H9 (cell line): Measurements from ENCODE around the gene DHRS2. TPM values are rescaled to one million over a fixed set of nuclear protein-coding genes. Genes with fewer than 3 reads are reported as not detected.
"Not testable (repeated sequence)": the region's sequence is repeated elsewhere in the genome, so short reads cannot be mapped to it uniquely, and the experiment has no call there.

Source experiments
- DNase-seq: peaks from one replicate; pipeline ENCODE4 v3.0.0-alpha.2; 2017
- H2AFZ ChIP-seq: one replicate; pipeline ENCODE4 v1.6.1; 2013; ENCODE audit warnings: mild to moderate bottlenecking, low read length, control low read depth, moderate library complexity
- H2AK5ac ChIP-seq: 2 replicates; pipeline ENCODE4 v1.6.1; 2013; ENCODE audit warnings: low read length, control low read depth, mixed read lengths; ENCODE audit not compliant: insufficient read length
- H2BK120ac ChIP-seq: one replicate; pipeline ENCODE4 v1.6.1; 2013; ENCODE audit warnings: low read depth, mild to moderate bottlenecking, low read length, control low read depth, inconsistent platforms; ENCODE audit not compliant: poor library complexity, severe bottlenecking
- H2BK12ac ChIP-seq: 2 replicates; pipeline ENCODE4 v1.6.1; 2013; ENCODE audit warnings: low read length, control low read depth, mixed read lengths, low read depth; ENCODE audit not compliant: insufficient read length
- H2BK15ac ChIP-seq: 2 replicates; pipeline ENCODE4 v1.6.1; 2013; ENCODE audit warnings: low read depth, low read length, control low read depth
- H2BK20ac ChIP-seq: one replicate; pipeline ENCODE4 v1.6.1; 2013; ENCODE audit warnings: low read depth, mild to moderate bottlenecking, low read length, control low read depth, inconsistent platforms; ENCODE audit not compliant: poor library complexity, severe bottlenecking
- H2BK5ac ChIP-seq: 2 replicates; pipeline ENCODE4 v1.6.1; 2013; ENCODE audit warnings: low read length, control low read depth, mixed read lengths; ENCODE audit not compliant: insufficient read length
- H3K14ac ChIP-seq: 2 replicates; pipeline ENCODE4 v1.6.1; 2013; ENCODE audit warnings: low read length, control low read depth; ENCODE audit not compliant: insufficient read depth
- H3K18ac ChIP-seq: 2 replicates; pipeline ENCODE4 v1.6.1; 2013; ENCODE audit warnings: low read depth, mild to moderate bottlenecking, mixed read lengths, low read length, control low read depth; ENCODE audit not compliant: insufficient read length
- H3K23ac ChIP-seq: 2 replicates; pipeline ENCODE4 v1.6.1; 2013; ENCODE audit warnings: low read length, control low read depth, mixed read lengths, low read depth; ENCODE audit not compliant: insufficient read length
- H3K23me2 ChIP-seq: 2 replicates; pipeline ENCODE4 v1.6.1; 2013; ENCODE audit warnings: low read depth, mild to moderate bottlenecking, mixed read lengths, low read length, control low read depth; ENCODE audit not compliant: insufficient read length, poor library complexity, severe bottlenecking
- H3K27ac ChIP-seq: 2 replicates; pipeline ENCODE4 v1.5.1; 2013; ENCODE audit warnings: low read length, control low read depth, mixed read lengths, low read depth; ENCODE audit not compliant: insufficient read length
- H3K27me3 ChIP-seq: 2 replicates; pipeline ENCODE4 v1.6.1; 2013; ENCODE audit warnings: low read length, control low read depth, inconsistent platforms; ENCODE audit not compliant: insufficient read depth
- H3K4ac ChIP-seq: 2 replicates; pipeline ENCODE4 v1.6.1; 2013; ENCODE audit warnings: low read depth, mild to moderate bottlenecking, control low read depth, inconsistent platforms, low read length, moderate library complexity
- H3K4me1 ChIP-seq: 2 replicates; pipeline ENCODE4 v1.6.1; 2013; ENCODE audit warnings: low read length, control low read depth, inconsistent platforms; ENCODE audit not compliant: insufficient read depth
- H3K4me2 ChIP-seq: 2 replicates; pipeline ENCODE4 v1.6.1; 2013; ENCODE audit warnings: low read length, control low read depth, mixed read lengths; ENCODE audit not compliant: insufficient read length, insufficient read depth
- H3K56ac ChIP-seq: 2 replicates; pipeline ENCODE4 v1.6.1; 2013; ENCODE audit warnings: low read depth, mild to moderate bottlenecking, mixed read lengths, low read length, control low read depth; ENCODE audit not compliant: insufficient read length
- H3K79me1 ChIP-seq: 2 replicates; pipeline ENCODE4 v1.6.1; 2013; ENCODE audit warnings: low read depth, mild to moderate bottlenecking, moderate library complexity, low read length, control low read depth, inconsistent platforms; ENCODE audit not compliant: insufficient read depth, poor library complexity, severe bottlenecking
- H3K79me2 ChIP-seq: 2 replicates; pipeline ENCODE4 v1.6.1; 2013; ENCODE audit warnings: low read length, control low read depth, inconsistent platforms; ENCODE audit not compliant: insufficient read depth
- H3K9ac ChIP-seq: 2 replicates; pipeline ENCODE4 v1.6.1; 2013; ENCODE audit warnings: low read length, control low read depth, mixed read lengths; ENCODE audit not compliant: insufficient read length; ENCODE audit errors: extremely low read depth
- H3K9me3 ChIP-seq: one replicate; pipeline ENCODE4 v1.6.1; 2013; ENCODE audit warnings: low read depth, low read length, inconsistent platforms; ENCODE audit not compliant: control insufficient read depth
- H3T11ph ChIP-seq: one replicate; pipeline ENCODE4 v1.6.1; 2013; ENCODE audit warnings: mild to moderate bottlenecking, low read length, control low read depth, inconsistent platforms
- H4K20me1 ChIP-seq: one replicate; pipeline ENCODE4 v1.6.1; 2013; ENCODE audit not compliant: control insufficient read depth, insufficient read length, insufficient read depth
- H4K5ac ChIP-seq: 2 replicates; pipeline ENCODE4 v1.6.1; 2013; ENCODE audit warnings: low read depth, mild to moderate bottlenecking, mixed read lengths, low read length, control low read depth; ENCODE audit not compliant: insufficient read length
- H4K8ac ChIP-seq: replicated peaks from 2 replicates; pipeline ENCODE4 v1.6.1; 2013; ENCODE audit warnings: low read length, control low read depth, mixed read lengths, low read depth; ENCODE audit not compliant: insufficient read length
- H4K91ac ChIP-seq: 2 replicates; pipeline ENCODE4 v1.6.1; 2013; ENCODE audit warnings: low read depth, mild to moderate bottlenecking, moderate library complexity, mixed read lengths, low read length, control low read depth; ENCODE audit not compliant: insufficient read length
- H3K27ac Mint-ChIP-seq, 3 experiments: 2 replicates in 2 of 3; 3 replicates in 1 of 3; pipeline ENCODE4 v1.8.0; 2020 to 2021; ENCODE audit warnings: mixed read lengths in 3 of 3, mild to moderate bottlenecking in 1 of 3, moderate library complexity in 1 of 3
- H3K27me3 Mint-ChIP-seq: 2 replicates; pipeline ENCODE4 v1.8.0; 2021; ENCODE audit warnings: low read depth, mild to moderate bottlenecking, moderate library complexity, mixed read lengths
- H3K36me3 Mint-ChIP-seq, 3 experiments: 2 replicates in 2 of 3; 3 replicates in 1 of 3; pipeline ENCODE4 v1.8.0; 2020 to 2021; ENCODE audit warnings: low read depth in 3 of 3, mixed read lengths in 3 of 3; ENCODE audit not compliant: insufficient read depth in 1 of 3
- H3K4me1 Mint-ChIP-seq, 2 experiments: 2 replicates each; pipeline ENCODE4 v1.8.0; 2020; ENCODE audit warnings: mixed read lengths in 2 of 2
- H3K4me3 Mint-ChIP-seq, 2 experiments: 2 replicates in 1 of 2; 3 replicates in 1 of 2; pipeline ENCODE4 v1.8.0; 2020 to 2021; ENCODE audit warnings: mild to moderate bottlenecking in 2 of 2, mixed read lengths in 2 of 2, moderate library complexity in 1 of 2
- H3K9me3 Mint-ChIP-seq, 2 experiments: 2 replicates in 1 of 2; 3 replicates in 1 of 2; pipeline ENCODE4 v1.8.0; 2020; ENCODE audit warnings: mild to moderate bottlenecking in 2 of 2, mixed read lengths in 2 of 2, moderate library complexity in 1 of 2
- WGBS: extraction: QIAGEN DNeasy Blood & Tissue Kit; methylation state at CpG from one replicate; pipeline ENCODE4 v1.1.7; 2013; ENCODE audit warnings: missing lambda C conversion rate, low lambda C conversion rate, mixed read lengths; ENCODE audit not compliant: insufficient read length; ENCODE audit errors: extremely low coverage; 5-methylcytosine and 5-hydroxymethylcytosine counted together
- total RNA-seq: library from RNA; stranded (reverse); gene quantifications from 2 replicates; pipeline ENCODE4 v1.2.1, GENCODE V29; 2021
- TF ChIP-seq, protein P1 (sequence below): fragments of 200-600 bp; sonication (generic); conservative IDR thresholded peaks from 3 replicates; pipeline ENCODE4 v1.8.0; 2021; ENCODE audit warnings: antibody characterized with exemption, mild to moderate bottlenecking

Gene DHRS2
- total RNA-seq, 1 experiment from 2014 or later = 0.66 TPM

DNA sequence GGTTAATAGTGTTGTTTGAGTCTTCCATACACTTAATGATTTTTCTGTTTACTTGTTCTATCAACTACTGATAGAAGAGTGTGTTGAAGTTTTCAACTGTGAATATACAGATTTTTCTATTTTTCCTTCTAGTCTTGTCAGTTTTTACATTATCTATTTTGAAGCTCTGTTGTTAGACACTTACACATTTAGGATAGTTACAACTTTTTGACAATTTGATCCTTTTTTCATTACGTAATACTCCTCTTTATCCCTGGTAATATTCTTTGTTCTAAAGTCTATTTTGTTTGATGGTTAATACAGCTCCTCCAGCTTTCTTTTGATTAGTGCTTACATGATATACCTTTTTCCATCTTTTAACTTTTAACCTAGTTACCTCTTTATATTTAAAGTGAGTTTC lies 45.2 kb downstream of the DHRS2 start:
- Mint-ChIP-seq H3K4me3 (no peak overlapping the region), H3K27ac (no peak overlapping the region), H3K27me3 (peaks cover 4% of the 10 kb centered on the region), H3K36me3 (no peaks in the 10 kb centered on the region), H3K9me3 (peaks cover 0 to 40% of the 10 kb centered on the region in 2 experiments; a peak in 2 of 5 replicates), H3K4me1 (no peaks in the 10 kb centered on the region)
- no peaks in the 10 kb centered on the region for H4K20me1 ChIP-seq
- WGBS = no CpG with 5 or more reads among the region's 1 CpG
- no peak overlapping the region for H3K9ac ChIP-seq
- no peak overlapping the region for H2BK15ac ChIP-seq
- H4K5ac ChIP-seq = no peak overlapping the region
- H2BK5ac ChIP-seq = no peak overlapping the region
- H3K4me1 ChIP-seq = no peaks in the 10 kb centered on the region
- no peak overlapping the region for H2BK12ac ChIP-seq
- H4K8ac ChIP-seq = no peak overlapping the region
- no peak overlapping the region for H3K14ac ChIP-seq
- no peak overlapping the region for H3K23ac ChIP-seq
- no peak for DNase-seq
- no peak overlapping the region for H2BK20ac ChIP-seq
- H3K4me2 ChIP-seq = no peak overlapping the region
- TF ChIP-seq, protein P1, sequence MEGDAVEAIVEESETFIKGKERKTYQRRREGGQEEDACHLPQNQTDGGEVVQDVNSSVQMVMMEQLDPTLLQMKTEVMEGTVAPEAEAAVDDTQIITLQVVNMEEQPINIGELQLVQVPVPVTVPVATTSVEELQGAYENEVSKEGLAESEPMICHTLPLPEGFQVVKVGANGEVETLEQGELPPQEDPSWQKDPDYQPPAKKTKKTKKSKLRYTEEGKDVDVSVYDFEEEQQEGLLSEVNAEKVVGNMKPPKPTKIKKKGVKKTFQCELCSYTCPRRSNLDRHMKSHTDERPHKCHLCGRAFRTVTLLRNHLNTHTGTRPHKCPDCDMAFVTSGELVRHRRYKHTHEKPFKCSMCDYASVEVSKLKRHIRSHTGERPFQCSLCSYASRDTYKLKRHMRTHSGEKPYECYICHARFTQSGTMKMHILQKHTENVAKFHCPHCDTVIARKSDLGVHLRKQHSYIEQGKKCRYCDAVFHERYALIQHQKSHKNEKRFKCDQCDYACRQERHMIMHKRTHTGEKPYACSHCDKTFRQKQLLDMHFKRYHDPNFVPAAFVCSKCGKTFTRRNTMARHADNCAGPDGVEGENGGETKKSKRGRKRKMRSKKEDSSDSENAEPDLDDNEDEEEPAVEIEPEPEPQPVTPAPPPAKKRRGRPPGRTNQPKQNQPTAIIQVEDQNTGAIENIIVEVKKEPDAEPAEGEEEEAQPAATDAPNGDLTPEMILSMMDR = no peak
- no peaks in the 10 kb centered on the region for H3K79me2 ChIP-seq
- H4K91ac ChIP-seq = no peak overlapping the region
- H3T11ph ChIP-seq = no peak overlapping the region
- no peaks in the 10 kb centered on the region for H3K23me2 ChIP-seq
- H3K18ac ChIP-seq = no peak overlapping the region
- H3K79me1 ChIP-seq = no peaks in the 10 kb centered on the region
- H2AK5ac ChIP-seq = no peak overlapping the region
- H3K27ac ChIP-seq = no peak overlapping the region
- H3K27me3 ChIP-seq = no peaks in the 10 kb centered on the region
- H3K56ac ChIP-seq = no peak overlapping the region
- no peaks in the 10 kb centered on the region for H3K9me3 ChIP-seq
- H3K4ac ChIP-seq = no peak overlapping the region
- H2BK120ac ChIP-seq = no peak overlapping the region
- H2AFZ ChIP-seq = no peak overlapping the region

DNA sequence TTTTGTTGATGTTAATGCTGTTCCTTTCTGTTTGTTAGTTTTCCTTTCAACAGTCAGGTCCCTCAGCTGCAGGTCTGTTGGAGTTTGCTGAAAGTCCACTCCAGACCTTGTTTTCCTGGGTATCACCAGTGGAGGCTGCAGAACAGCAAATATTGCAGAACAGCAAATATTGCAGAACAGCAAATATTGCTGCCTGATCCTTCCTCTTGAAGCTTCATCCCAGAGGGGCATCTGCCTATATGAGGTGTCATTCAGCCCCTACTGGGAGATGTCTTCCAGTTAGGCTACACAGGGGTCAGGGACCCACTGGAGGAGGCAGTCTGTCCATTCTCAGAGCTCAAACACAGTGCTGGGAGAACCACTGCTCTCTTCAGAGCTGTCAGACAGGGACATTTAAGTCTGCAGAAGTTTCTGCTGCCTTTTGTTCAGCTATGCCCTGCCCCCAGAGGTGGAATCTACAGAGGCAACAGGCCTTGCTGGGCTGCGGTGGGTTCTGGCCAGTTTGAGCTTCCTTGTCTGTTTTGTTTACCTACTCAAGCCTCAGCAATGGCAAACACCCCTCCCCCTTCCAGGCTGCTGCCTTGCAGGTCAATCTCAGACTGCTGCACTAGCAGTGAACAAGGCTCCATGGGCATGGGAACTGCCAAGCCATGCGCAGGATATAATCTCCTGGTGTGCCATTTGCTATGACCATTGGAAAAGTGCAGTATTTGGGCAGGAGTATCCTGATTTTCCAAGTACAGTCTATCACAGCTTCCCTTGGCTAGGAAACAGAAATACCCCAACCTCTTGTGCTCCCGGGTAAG lies 53.7 kb downstream of the DHRS2 start:
- not testable (repeated sequence) for H3K79me2 ChIP-seq, H3K18ac ChIP-seq, H2AK5ac ChIP-seq, DNase-seq, H3K4ac ChIP-seq, H2BK12ac ChIP-seq, H4K91ac ChIP-seq, H4K8ac ChIP-seq, H3T11ph ChIP-seq, H3K4me1 ChIP-seq, H3K4me2 ChIP-seq, H3K9me3 ChIP-seq, H3K27me3 Mint-ChIP-seq, H3K4me3 Mint-ChIP-seq, H2BK15ac ChIP-seq, H2AFZ ChIP-seq, H2BK120ac ChIP-seq, H4K5ac ChIP-seq, H3K23ac ChIP-seq, H3K27ac Mint-ChIP-seq, H3K9ac ChIP-seq, H3K14ac ChIP-seq, H3K27ac ChIP-seq, H2BK20ac ChIP-seq, H4K20me1 ChIP-seq, H3K27me3 ChIP-seq, H3K79me1 ChIP-seq, H3K56ac ChIP-seq, H3K4me1 Mint-ChIP-seq, H3K23me2 ChIP-seq, H2BK5ac ChIP-seq
- no CpG with 5 or more reads among the region's 3 CpGs for WGBS
- Mint-ChIP-seq H3K36me3 (peaks cover 6 to 14% (median 9%) of the 10 kb centered on the region in 3 experiments), H3K9me3 (peaks cover 17 to 31% of the 10 kb centered on the region in 2 experiments)
